ENCODE results near the gene AGTRAP.

AGTRAP gene

DNA sequence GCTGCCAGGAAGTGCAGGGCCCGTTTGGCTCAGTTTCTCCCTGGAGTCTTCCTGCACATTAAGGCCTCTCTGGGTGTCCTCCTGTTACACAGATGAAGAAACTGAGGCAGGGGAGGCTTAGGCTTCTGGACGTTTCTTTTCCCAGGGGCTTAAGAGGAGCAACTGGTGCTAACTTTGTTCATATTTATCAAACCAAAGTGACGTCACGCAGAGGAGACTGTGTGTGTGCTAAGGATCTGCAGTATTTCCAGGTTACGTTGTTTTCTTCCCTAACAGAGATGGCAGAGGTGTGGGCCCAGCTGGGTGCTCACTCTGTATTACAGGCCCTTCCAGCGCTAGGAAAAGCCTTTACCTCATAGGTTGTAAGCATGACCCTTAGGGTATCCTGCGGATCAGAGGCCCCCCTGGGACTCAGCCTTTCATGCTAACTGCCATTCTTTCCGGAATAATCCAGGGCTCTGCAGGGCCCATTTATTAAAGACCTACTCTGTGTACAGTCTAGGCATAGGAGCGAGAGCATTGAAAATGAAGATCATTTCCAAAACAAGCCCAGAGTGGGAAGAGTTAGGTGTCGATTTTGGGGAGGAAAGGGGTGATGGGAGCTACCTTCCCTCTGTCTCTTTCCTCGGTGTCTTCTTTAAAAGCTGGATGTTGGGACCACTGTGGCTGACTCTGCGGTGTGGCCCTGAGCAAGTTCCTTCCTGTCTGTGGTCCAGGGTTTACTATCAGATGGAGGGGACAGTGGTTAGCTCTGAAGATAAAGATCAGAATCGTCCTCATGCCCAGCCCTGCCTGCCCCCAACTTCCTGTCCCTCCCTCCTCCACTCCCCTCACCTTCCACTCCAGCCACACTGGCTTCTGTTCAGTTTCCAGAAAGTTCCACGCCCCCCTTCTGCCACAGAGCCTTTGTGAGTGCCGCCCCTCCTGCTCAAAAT is 4.6 kb downstream of the AGTRAP start:
- Histone ChIP-seq H3K4me3 (ENCODE audit: low read length) (no peak overlapping the region), H3K27ac (ENCODE audit: low read length) (no peak overlapping the region), H3K27me3 (ENCODE audit: control insufficient read depth, insufficient read depth, low read length) (no peaks in the 10 kb centered on the region), H3K9me3 (ENCODE audit: control insufficient read depth, low read depth, low read length) (no peaks in the 10 kb centered on the region), H3K9ac (ENCODE audit: low read length) (no peak overlapping the region), H3K36me3 (ENCODE audit: control insufficient read depth, low read depth, low read length) (peaks cover 1% of the 10 kb centered on the region), H3K4me1 (ENCODE audit: control insufficient read depth, low read depth, low read length) (peaks cover 11% of the 10 kb centered on the region)

DNA sequence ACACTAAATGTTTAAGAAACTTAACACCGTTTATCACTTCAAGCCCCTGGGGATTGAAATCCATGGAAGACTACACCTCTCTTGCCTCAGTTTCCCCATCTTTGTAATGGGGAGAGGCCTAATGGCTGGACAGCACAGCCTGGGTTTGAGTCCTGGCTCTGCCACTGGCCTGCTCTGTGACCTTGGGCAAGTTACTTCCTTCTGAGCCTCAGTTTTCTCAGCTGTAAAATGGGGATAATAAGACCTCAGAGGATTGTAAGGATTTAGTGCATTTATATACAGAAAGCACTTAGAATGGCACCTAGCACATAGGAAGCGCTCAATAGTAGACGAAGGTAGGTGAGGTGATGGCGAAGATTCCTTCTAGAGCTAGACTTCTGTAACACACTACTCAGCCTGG is 5.5 kb downstream of the AGTRAP start:
- H3K27ac ChIP-seq (ENCODE audit: low read length), result no peak overlapping the region
- H3K4me3 ChIP-seq (ENCODE audit: low read length), result no peak overlapping the region
- no peak overlapping the region for H3K9ac ChIP-seq (ENCODE audit: low read length)
- H3K9me3 ChIP-seq (ENCODE audit: control insufficient read depth, low read depth, low read length), result no peaks in the 10 kb centered on the region
- peaks cover 9% of the 10 kb centered on the region for H3K4me1 ChIP-seq (ENCODE audit: control insufficient read depth, low read depth, low read length)
- H3K36me3 ChIP-seq (ENCODE audit: control insufficient read depth, low read depth, low read length), result peaks cover 11% of the 10 kb centered on the region
- H3K27me3 ChIP-seq (ENCODE audit: control insufficient read depth, insufficient read depth, low read length), result no peaks in the 10 kb centered on the region

DNA sequence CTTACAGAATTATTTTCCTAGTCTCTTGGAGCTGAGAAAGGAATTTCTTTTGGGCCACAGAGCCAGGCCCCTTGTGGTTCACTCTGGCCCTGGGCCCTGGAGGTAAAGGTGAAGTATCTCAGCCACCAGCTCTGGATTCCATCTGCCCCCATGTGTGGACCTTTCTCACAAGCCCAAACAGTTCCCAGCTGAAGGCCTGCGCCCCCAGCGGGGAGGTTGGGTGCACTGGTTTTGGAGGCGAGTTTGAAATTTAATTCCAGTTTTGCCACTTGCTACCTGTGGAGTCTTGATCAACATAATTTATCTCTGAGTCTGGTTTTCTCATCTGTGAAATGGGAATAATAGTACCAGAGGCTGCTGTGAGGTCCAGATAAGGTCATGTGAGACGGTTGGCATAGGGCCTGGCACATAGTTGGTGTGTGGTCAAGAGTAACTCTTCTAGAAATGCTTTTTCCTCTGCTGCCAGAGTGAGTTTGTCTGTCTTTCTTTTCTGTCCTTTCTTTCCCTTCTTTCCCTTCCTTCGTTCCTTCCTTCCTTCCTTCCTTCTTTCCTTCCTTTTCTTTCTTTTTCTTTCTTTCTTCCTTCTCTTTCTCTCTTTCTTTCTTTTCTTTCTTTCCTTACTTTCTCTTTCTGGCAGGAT is 6.1 kb downstream of the AGTRAP start:
- H3K9ac ChIP-seq (ENCODE audit: low read length), result no peak overlapping the region
- H3K9me3 ChIP-seq (ENCODE audit: control insufficient read depth, low read depth, low read length), result no peaks in the 10 kb centered on the region
- H3K4me1 ChIP-seq (ENCODE audit: control insufficient read depth, low read depth, low read length), result peaks cover 6% of the 10 kb centered on the region
- H3K4me3 ChIP-seq (ENCODE audit: low read length), result no peak overlapping the region
- no peaks in the 10 kb centered on the region for H3K27me3 ChIP-seq (ENCODE audit: control insufficient read depth, insufficient read depth, low read length)
- peaks cover 13% of the 10 kb centered on the region for H3K36me3 ChIP-seq (ENCODE audit: control insufficient read depth, low read depth, low read length)
- no peak overlapping the region for H3K27ac ChIP-seq (ENCODE audit: low read length)

GRCh38 chr1:11744287-11744686 is 8.4 kb downstream of the AGTRAP start:
- H3K4me1 ChIP-seq (ENCODE audit: control insufficient read depth, low read depth, low read length), result no peaks in the 10 kb centered on the region
- no peaks in the 10 kb centered on the region for H3K27me3 ChIP-seq (ENCODE audit: control insufficient read depth, insufficient read depth, low read length)
- no peak overlapping the region for H3K9ac ChIP-seq (ENCODE audit: low read length)
- no peaks in the 10 kb centered on the region for H3K9me3 ChIP-seq (ENCODE audit: control insufficient read depth, low read depth, low read length)
- H3K27ac ChIP-seq (ENCODE audit: low read length), result no peak overlapping the region
- H3K4me3 ChIP-seq (ENCODE audit: low read length), result no peak overlapping the region
- peaks cover 13% of the 10 kb centered on the region for H3K36me3 ChIP-seq (ENCODE audit: control insufficient read depth, low read depth, low read length)

GRCh38 chr1:11746092-11746491 is 10.2 kb downstream of the AGTRAP start:
- Histone ChIP-seq H3K4me1 (ENCODE audit: control insufficient read depth, low read depth, low read length) (no peaks in the 10 kb centered on the region), H3K27me3 (ENCODE audit: control insufficient read depth, insufficient read depth, low read length) (no peaks in the 10 kb centered on the region), H3K27ac (ENCODE audit: low read length) (no peak overlapping the region), H3K36me3 (ENCODE audit: control insufficient read depth, low read depth, low read length) (peaks cover 22% of the 10 kb centered on the region), H3K4me3 (ENCODE audit: low read length) (no peak overlapping the region), H3K9me3 (ENCODE audit: control insufficient read depth, low read depth, low read length) (no peaks in the 10 kb centered on the region), H3K9ac (ENCODE audit: low read length) (no peak overlapping the region)

- no peak overlapping the region for H3K9ac ChIP-seq (ENCODE audit: low read length)
- no peaks in the 10 kb centered on the region for H3K4me1 ChIP-seq (ENCODE audit: control insufficient read depth, low read depth, low read length)
- no peak overlapping the region for H3K4me3 ChIP-seq (ENCODE audit: low read length)
- peaks cover 22% of the 10 kb centered on the region for H3K36me3 ChIP-seq (ENCODE audit: control insufficient read depth, low read depth, low read length)
- H3K27me3 ChIP-seq (ENCODE audit: control insufficient read depth, insufficient read depth, low read length), result no peaks in the 10 kb centered on the region
- no peaks in the 10 kb centered on the region for H3K9me3 ChIP-seq (ENCODE audit: control insufficient read depth, low read depth, low read length)
- no peak overlapping the region for H3K27ac ChIP-seq (ENCODE audit: low read length)
Measured at GRCh38 chr1:11746795-11747487, 11.0 kb downstream of the AGTRAP start.

DNA sequence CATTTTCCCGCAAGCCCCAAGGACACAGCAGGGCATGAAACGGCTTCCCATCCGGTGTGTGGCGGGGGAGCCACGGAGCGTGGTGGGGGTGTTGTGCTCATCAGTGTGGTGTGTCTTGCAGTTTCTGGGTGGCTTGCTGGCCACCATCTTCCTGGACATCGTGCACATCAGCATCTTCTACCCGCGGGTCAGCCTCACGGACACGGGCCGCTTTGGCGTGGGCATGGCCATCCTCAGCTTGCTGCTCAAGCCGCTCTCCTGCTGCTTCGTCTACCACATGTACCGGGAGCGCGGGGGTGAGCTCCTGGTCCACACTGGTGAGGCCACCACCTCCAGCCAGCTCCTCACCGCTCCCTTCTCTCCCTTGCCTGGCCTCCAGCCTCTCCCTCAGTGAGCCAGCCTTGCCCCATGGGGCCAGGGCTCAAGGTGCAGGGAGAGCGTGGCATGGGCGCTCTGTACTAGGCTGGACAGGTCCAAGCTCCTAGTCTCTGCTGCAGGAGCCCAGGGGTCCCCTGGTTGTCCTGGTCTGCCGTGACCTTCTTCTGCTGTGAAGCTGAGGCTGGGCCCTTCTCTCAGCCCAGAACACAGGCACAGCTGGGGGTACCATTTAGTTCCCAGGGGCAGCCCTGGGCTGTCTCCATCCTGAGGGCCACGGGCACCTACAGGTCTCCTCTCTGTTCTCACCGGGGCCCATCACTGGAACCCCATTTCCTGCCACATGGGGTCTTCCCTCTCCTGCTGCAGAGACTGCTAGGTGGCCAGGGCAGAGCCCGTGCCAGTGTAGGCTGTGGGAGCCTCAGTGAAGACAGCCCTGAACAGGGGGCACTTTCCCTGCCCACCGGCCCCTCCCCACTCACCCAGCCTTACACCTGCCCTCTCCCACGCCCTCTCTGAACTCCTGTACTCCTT is 12.6 kb downstream of the AGTRAP start:
- no peak overlapping the region for H3K9ac ChIP-seq (ENCODE audit: low read length)
- peaks cover 3% of the 10 kb centered on the region for H3K4me1 ChIP-seq (ENCODE audit: control insufficient read depth, low read depth, low read length)
- no peaks in the 10 kb centered on the region for H3K9me3 ChIP-seq (ENCODE audit: control insufficient read depth, low read depth, low read length)
- H3K36me3 ChIP-seq (ENCODE audit: control insufficient read depth, low read depth, low read length), result peaks cover 22% of the 10 kb centered on the region
- no peak overlapping the region for H3K27ac ChIP-seq (ENCODE audit: low read length)
- H3K4me3 ChIP-seq (ENCODE audit: low read length), result no peak overlapping the region
- no peaks in the 10 kb centered on the region for H3K27me3 ChIP-seq (ENCODE audit: control insufficient read depth, insufficient read depth, low read length)

GRCh38 chr1:11749203-11749689 is 13.3 kb downstream of the AGTRAP start:
- Histone ChIP-seq H3K27ac (ENCODE audit: low read length) (no peak overlapping the region), H3K9me3 (ENCODE audit: control insufficient read depth, low read depth, low read length) (no peaks in the 10 kb centered on the region), H3K4me3 (ENCODE audit: low read length) (no peak overlapping the region), H3K4me1 (ENCODE audit: control insufficient read depth, low read depth, low read length) (peaks cover 3% of the 10 kb centered on the region), H3K27me3 (ENCODE audit: control insufficient read depth, insufficient read depth, low read length) (no peaks in the 10 kb centered on the region), H3K36me3 (ENCODE audit: control insufficient read depth, low read depth, low read length) (peaks cover 22% of the 10 kb centered on the region), H3K9ac (ENCODE audit: low read length) (no peak overlapping the region)

- Histone ChIP-seq H3K4me1 (ENCODE audit: control insufficient read depth, low read depth, low read length) (peaks cover 3% of the 10 kb centered on the region), H3K9ac (ENCODE audit: low read length) (no peak overlapping the region), H3K27me3 (ENCODE audit: control insufficient read depth, insufficient read depth, low read length) (no peaks in the 10 kb centered on the region), H3K9me3 (ENCODE audit: control insufficient read depth, low read depth, low read length) (no peaks in the 10 kb centered on the region), H3K36me3 (ENCODE audit: control insufficient read depth, low read depth, low read length) (peaks cover 22% of the 10 kb centered on the region), H3K27ac (ENCODE audit: low read length) (no peak overlapping the region), H3K4me3 (ENCODE audit: low read length) (no peak overlapping the region)
Measured at GRCh38 chr1:11749996-11750395, 14.1 kb downstream of the AGTRAP start.

- H3K36me3 ChIP-seq (ENCODE audit: control insufficient read depth, low read depth, low read length), result peaks cover 15% of the 10 kb centered on the region
- peaks cover 3% of the 10 kb centered on the region for H3K4me1 ChIP-seq (ENCODE audit: control insufficient read depth, low read depth, low read length)
- no peak overlapping the region for H3K27ac ChIP-seq (ENCODE audit: low read length)
- no peaks in the 10 kb centered on the region for H3K9me3 ChIP-seq (ENCODE audit: control insufficient read depth, low read depth, low read length)
- no peaks in the 10 kb centered on the region for H3K27me3 ChIP-seq (ENCODE audit: control insufficient read depth, insufficient read depth, low read length)
- no peak overlapping the region for H3K9ac ChIP-seq (ENCODE audit: low read length)
- no peak overlapping the region for H3K4me3 ChIP-seq (ENCODE audit: low read length)
Measured at GRCh38 chr1:11751087-11751486, 15.2 kb downstream of the AGTRAP start.

Measured in iPS-18a (cell line).